ENCODE results near the gene BRD4.

Gene BRD4

GRCh38 chr19:15222738-15223648 is 109.3 kb downstream of the BRD4 start:
- peak; percentile 33 for DNase-seq

- no peak for DNase-seq
These were observed 111.5 kb downstream of the BRD4 start for GRCh38 chr19:15220833-15221232.

- DNase-seq, result no peak
These were observed 113.8 kb downstream of the BRD4 start for GRCh38 chr19:15218501-15218900.

- DNase-seq, result no peak
These were observed 116.0 kb downstream of the BRD4 start for GRCh38 chr19:15216363-15216762.

GRCh38 chr19:15213715-15214381 is 118.5 kb downstream of the BRD4 start:
- no peak for DNase-seq

GRCh38 chr19:15212711-15213110 is 119.6 kb downstream of the BRD4 start:
- no peak for DNase-seq

- DNase-seq, result no peak
These were observed 122.0 kb downstream of the BRD4 start for GRCh38 chr19:15210323-15210781.

- no peak for DNase-seq
These were observed 130.8 kb downstream of the BRD4 start for GRCh38 chr19:15201374-15202023.

GRCh38 chr19:15200553-15201364 is 131.6 kb downstream of the BRD4 start, which contains the start of gene NOTCH3:
TSS of gene NOTCH3 (minus strand) at chr19:15200995. CDS start at chr19:15200905, 90 bp downstream.
- no peak for DNase-seq

- no peak for DNase-seq
These were observed 132.4 kb downstream of the BRD4 start for GRCh38 chr19:15199661-15200552.

- no peak for DNase-seq
These were observed 133.2 kb downstream of the BRD4 start for GRCh38 chr19:15198951-15199660.

- no peak for DNase-seq
These were observed 134.4 kb downstream of the BRD4 start for GRCh38 chr19:15197942-15198341.

GRCh38 chr19:15197275-15197941 is 134.9 kb downstream of the BRD4 start:
- DNase-seq, result no peak

GRCh38 chr19:15196360-15197005 is 135.9 kb downstream of the BRD4 start:
- no peak for DNase-seq

- no peak for DNase-seq
These were observed 136.7 kb downstream of the BRD4 start for GRCh38 chr19:15195371-15196334.

- no peak for DNase-seq
These were observed 137.4 kb downstream of the BRD4 start for GRCh38 chr19:15194938-15195337.

- DNase-seq, result no peak
These were observed 140.4 kb downstream of the BRD4 start for GRCh38 chr19:15191982-15192381.

GRCh38 chr19:15191514-15191913 is 140.8 kb downstream of the BRD4 start:
- DNase-seq, result no peak

Data from NCI-H187 treated with DMSO at 0.1 percent for 48 hours (cell line).